ENCODE measurements around the gene STPG4.

The STPG4 gene

GRCh38 chr2:47093626-47094025 lies 61.5 kb downstream of the STPG4 start:
- H3K27me3 ChIP-seq (ENCODE audit: insufficient read depth, low read depth): no peaks in the 10 kb centered on the region
- no peak for TF ChIP-seq CTCF (conservative IDR thresholded peaks at IDR 0.05; ENCODE audit: low read depth, low read length)
- no peaks in the 10 kb centered on the region for H3K79me2 ChIP-seq (ENCODE audit: insufficient read depth, low read depth)
- H4K20me1 ChIP-seq (ENCODE audit: insufficient read depth): no peaks in the 10 kb centered on the region
- no peak overlapping the region for H3K4me2 ChIP-seq
- H2AFZ ChIP-seq (ENCODE audit: low read depth): no peak overlapping the region
- H3K27ac ChIP-seq: no peak overlapping the region
- H3K4me3 ChIP-seq (IDR thresholded peaks at IDR 0.05; ENCODE audit: insufficient read depth, low read depth, low read length): no peak overlapping the region
- no peak overlapping the region for H3K9ac ChIP-seq
- no peaks in the 10 kb centered on the region for H3K36me3 ChIP-seq (ENCODE audit: insufficient read depth)
- peaks cover 3% of the 10 kb centered on the region for H3K4me1 ChIP-seq (ENCODE audit: low read depth, poor library complexity, severe bottlenecking)

- Histone ChIP-seq H3K27me3 (ENCODE audit: insufficient read depth, low read depth) (no peaks in the 10 kb centered on the region), H3K36me3 (ENCODE audit: insufficient read depth) (no peaks in the 10 kb centered on the region), H2AFZ (ENCODE audit: low read depth) (no peak overlapping the region), H3K4me1 (ENCODE audit: low read depth, poor library complexity, severe bottlenecking) (peaks cover 3% of the 10 kb centered on the region), H3K9ac (no peak overlapping the region), H3K4me3 (IDR thresholded peaks at IDR 0.05; ENCODE audit: insufficient read depth, low read depth, low read length) (no peak overlapping the region), H4K20me1 (ENCODE audit: insufficient read depth) (no peaks in the 10 kb centered on the region), H3K4me2 (no peak overlapping the region), H3K79me2 (ENCODE audit: insufficient read depth, low read depth) (no peaks in the 10 kb centered on the region), H3K27ac (no peak overlapping the region)
- no peak for TF ChIP-seq CTCF (conservative IDR thresholded peaks at IDR 0.05; ENCODE audit: low read depth, low read length)
These were observed 62.6 kb downstream of the STPG4 start for GRCh38 chr2:47092465-47092864.

GRCh38 chr2:47091118-47091517 lies 64.0 kb downstream of the STPG4 start:
- no peak overlapping the region for H3K27ac ChIP-seq
- no peak overlapping the region for H3K9ac ChIP-seq
- peaks cover 3% of the 10 kb centered on the region for H3K4me1 ChIP-seq (ENCODE audit: low read depth, poor library complexity, severe bottlenecking)
- no peak overlapping the region for H3K4me3 ChIP-seq (IDR thresholded peaks at IDR 0.05; ENCODE audit: insufficient read depth, low read depth, low read length)
- H2AFZ ChIP-seq (ENCODE audit: low read depth): no peak overlapping the region
- H4K20me1 ChIP-seq (ENCODE audit: insufficient read depth): no peaks in the 10 kb centered on the region
- no peaks in the 10 kb centered on the region for H3K79me2 ChIP-seq (ENCODE audit: insufficient read depth, low read depth)
- H3K27me3 ChIP-seq (ENCODE audit: insufficient read depth, low read depth): no peaks in the 10 kb centered on the region
- TF ChIP-seq CTCF (conservative IDR thresholded peaks at IDR 0.05; ENCODE audit: low read depth, low read length): no peak
- no peak overlapping the region for H3K4me2 ChIP-seq
- H3K36me3 ChIP-seq (ENCODE audit: insufficient read depth): no peaks in the 10 kb centered on the region

GRCh38 chr2:47089083-47089464 lies 66.0 kb downstream of the STPG4 start:
- H3K9ac ChIP-seq: no peak overlapping the region
- no peaks in the 10 kb centered on the region for H4K20me1 ChIP-seq (ENCODE audit: insufficient read depth)
- H3K79me2 ChIP-seq (ENCODE audit: insufficient read depth, low read depth): no peaks in the 10 kb centered on the region
- no peak for TF ChIP-seq CTCF (conservative IDR thresholded peaks at IDR 0.05; ENCODE audit: low read depth, low read length)
- no peaks in the 10 kb centered on the region for H3K27me3 ChIP-seq (ENCODE audit: insufficient read depth, low read depth)
- no peaks in the 10 kb centered on the region for H3K36me3 ChIP-seq (ENCODE audit: insufficient read depth)
- no peak overlapping the region for H3K4me2 ChIP-seq
- H3K4me1 ChIP-seq (ENCODE audit: low read depth, poor library complexity, severe bottlenecking): peaks cover 3% of the 10 kb centered on the region
- no peak overlapping the region for H3K27ac ChIP-seq
- H3K4me3 ChIP-seq (IDR thresholded peaks at IDR 0.05; ENCODE audit: insufficient read depth, low read depth, low read length): no peak overlapping the region
- H2AFZ ChIP-seq (ENCODE audit: low read depth): no peak overlapping the region

Data from KMS-11 (cell line).